ENCODE data around the gene HOXD13. TPM values are rescaled to one million over a fixed set of nuclear protein-coding genes. Genes with fewer than 3 reads are reported as not detected.

Gene HOXD13
- polyA plus RNA-seq, 3 donors: 0.11 to 0.17 (median 0.14) TPM

DNA sequence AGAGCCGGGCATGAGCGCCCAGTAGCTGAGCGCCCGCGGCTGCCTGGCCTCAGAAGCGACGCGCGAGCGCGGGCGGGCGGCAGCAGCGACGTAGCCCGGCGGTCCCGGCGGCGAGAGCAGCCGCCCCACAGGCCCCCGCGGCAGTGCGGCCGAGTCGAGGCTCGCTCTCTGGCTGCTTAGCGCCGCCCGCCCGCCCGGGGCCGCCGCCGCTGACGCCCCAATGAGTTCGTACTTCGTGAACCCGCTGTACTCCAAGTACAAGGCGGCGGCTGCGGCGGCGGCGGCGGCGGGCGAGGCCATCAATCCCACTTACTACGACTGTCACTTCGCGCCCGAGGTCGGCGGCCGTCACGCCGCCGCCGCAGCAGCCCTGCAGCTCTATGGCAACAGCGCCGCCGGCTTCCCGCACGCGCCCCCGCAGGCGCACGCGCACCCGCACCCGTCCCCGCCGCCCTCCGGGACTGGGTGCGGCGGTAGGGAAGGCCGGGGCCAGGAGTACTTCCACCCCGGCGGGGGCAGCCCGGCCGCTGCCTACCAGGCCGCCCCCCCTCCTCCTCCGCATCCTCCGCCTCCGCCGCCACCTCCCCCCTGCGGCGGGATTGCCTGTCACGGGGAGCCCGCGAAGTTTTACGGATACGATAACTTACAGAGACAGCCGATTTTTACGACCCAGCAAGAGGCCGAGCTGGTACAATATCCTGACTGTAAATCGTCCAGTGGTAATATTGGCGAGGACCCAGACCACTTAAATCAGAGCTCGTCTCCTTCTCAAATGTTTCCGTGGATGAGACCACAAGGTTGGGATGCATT, 37.8 kb downstream of the HOXD13 start:
- DNase-seq (ENCODE audit: low read depth in 3 of 3, low spot score in 2 of 3): no peak

DNA sequence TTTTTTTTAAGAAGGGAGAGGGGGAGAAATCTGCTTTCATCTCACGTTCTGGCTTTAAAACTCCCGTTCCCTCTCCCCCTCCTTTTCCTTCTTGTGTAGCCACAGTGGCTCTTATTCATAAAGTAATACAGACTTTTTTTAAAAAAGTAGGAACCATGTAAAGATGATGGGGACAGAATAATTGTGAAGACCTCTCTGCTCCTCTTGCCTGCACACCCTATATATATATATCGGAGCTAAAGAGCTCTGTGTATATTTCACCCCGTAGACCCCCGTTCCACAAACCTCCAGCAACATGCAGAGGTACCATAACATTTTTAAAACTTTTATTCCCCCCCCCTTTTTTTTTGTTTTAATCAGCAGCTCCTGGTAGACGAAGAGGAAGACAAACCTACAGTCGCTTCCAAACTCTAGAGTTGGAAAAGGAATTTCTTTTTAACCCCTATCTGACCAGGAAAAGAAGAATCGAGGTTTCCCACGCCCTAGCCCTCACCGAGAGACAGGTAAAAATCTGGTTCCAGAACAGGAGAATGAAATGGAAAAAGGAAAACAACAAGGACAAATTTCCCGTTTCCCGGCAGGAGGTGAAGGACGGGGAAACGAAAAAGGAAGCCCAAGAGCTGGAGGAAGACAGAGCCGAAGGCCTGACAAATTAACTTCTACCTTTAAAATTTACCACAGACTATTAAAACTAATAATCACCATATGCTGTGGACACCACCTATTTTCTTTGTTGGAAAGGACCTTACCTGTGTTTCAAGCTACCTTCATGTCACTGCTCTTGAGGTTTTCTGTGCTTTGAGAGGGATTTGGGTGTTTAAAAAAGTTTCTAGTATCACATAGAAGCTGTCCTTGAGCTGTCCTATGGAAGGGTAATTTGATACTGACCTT, 38.7 kb downstream of the HOXD13 start:
- DNase-seq (ENCODE audit: low read depth in 3 of 3, low spot score in 2 of 3): no peak

DNA sequence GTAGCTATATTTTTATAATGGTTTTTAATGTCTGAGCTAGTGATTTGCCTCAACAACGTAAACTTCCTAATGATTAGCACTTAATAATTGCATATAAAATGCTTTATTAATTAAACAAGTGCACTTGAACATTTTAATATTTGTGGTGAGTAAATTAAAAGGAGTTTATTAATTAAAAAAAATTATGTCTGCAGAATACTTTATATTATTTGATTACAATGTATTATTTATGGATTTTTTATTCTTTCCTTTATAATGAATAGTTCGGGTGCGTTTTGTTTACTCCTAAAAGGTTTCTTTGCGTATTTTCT, 39.3 kb downstream of the HOXD13 start:
- no peak for DNase-seq (ENCODE audit: low read depth in 3 of 3, low spot score in 2 of 3)

DNA sequence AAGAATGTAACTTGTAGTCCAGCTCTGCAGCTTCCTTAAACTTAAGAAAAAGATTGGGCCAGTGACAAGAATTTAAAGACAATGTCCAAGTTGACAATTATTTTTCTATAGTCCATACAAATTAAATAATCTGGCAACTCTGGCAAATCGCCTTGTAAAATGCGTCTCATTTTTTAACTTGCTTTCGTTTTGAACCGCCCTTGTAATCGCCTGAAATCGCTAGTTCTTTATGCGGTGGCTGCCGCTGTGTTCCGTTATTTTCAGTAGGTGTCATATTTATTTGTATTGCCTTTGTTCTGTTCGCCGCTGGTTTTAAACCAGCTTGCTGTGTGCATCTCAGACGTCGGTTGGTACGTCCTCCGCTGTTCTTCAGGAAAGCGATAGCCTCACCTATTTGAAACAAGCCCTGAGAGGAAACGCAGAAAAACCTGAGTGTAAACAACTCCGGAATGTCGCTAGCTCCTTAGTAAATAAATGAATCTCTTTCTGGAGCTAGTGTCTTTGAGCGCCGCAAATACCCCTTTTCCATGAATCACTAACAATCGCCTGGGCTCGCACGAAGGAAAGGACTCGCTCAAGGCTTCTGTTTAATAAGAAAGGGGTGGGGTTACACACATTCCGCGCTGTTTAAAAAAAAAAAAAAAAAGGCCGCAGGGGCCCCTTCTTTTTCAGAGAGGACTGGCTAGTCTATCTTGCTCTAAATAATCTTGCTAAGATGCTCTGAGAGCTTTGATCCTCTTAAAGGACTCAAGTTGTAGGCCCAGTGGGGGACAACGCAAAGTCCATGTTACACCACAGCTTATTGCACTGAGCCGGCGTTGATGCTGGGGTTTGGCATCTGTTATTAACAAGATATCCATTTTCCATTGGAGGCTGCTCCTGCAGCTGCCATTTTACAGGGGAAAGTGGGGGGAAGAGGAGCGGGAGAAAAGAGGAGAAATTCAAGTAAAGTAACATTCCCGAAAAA, 40.0 kb downstream of the HOXD13 start:
- DNase-seq (ENCODE audit: low read depth in 3 of 3, low spot score in 2 of 3): no peak

DNA sequence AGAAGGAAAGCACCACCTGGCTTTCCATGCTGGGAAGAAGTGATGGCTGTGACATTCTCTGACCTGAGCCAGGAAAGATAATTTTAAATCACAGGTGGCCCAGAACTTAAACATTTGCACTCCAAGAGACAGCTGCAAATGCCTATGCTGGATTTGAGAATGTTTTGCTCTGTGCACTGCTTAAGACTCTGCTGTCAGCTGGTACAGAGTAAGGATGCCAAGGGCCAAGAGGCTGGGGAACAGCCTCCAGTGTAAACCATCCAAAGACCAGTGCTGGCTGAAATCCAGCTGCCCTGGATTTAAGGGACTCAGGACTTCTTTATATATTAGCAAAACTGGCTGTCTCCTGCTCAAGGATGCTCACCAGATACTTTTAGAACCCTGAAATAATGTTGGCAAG, 40.9 kb downstream of the HOXD13 start:
- DNase-seq (ENCODE audit: low read depth in 3 of 3, low spot score in 2 of 3): no peak

DNA sequence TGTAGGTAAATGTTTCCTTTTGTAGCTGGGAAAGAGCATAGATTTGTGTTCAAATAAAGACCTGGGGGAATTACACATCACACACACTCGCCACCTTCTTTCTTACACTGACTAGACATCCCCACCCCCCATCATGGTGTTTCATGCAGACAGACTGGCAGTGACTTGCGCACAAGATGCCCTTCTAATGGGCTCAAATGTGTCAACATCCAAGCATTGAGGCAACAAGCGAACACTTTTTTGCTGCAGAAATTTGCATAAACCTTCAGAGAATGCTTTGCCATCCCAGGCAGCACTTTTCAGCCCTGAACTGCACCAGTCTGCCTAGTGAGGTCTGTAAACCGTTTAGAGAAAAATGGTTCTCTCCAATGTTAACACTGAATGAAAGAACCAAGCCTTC, 41.5 kb downstream of the HOXD13 start:
- no peak for DNase-seq (ENCODE audit: low read depth in 3 of 3, low spot score in 2 of 3)

DNA sequence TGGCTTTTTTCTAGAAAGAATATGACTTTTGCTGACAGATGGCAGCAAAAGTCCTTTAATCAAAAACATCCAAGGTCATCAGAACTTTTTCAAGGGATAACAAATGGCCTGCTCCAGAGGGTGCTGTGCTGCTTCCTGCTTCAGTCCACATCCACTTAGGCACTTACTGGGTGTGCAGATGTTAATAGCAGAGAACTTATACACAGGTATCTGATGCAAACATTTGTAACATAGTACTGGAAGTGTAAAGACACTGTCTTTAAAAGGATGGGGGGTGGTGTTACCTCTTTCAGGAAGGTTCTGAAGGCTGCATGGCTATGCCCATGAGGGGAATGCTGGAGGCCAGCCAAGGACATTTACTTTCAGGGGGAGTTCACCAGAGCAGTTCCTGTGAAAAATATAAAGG, 42.5 kb downstream of the HOXD13 start:
- no peak for DNase-seq (ENCODE audit: low read depth in 3 of 3, low spot score in 2 of 3)

DNA sequence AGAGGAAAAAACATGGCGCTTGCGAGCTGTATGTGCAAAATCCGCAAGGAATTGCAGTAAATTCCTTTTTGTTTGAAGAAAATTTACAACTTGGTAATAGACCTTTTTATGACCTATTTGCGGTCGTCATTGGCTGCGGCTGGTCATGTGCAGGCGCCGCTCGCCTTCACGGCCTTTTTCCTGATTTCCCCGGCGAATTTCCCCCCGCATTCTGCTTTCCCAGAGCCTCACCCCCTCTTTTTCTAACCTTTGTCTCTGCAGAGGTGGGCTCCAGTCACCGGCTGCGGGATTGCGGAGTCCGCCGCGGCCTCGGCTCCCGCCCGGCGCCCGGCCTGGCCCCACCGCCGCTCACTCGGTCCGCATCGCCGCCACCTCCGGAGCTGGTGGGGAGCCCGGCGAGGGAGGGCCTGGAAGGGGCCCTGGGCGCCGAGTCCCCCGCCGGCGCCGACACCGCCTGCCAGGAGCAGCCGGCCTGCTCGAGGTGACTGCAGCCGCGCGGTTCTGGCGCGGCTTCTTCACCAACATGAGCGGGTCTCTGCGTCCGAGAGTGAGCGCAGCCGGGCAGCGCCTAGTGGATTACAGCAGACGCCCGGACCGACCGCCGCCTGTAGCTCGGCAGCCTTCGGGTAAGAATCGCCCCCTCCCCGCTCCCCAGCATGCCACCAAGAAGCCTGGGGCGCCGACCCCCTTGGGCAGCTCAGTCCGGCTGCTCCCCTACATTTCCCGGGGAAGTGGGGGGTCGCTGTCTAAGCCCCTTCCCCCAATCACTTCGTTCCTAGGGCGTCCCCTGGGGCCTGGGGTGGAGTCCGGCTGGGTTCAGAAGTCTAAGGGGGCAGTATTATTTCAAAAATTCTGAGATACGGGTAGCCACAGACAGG, 44.1 kb downstream of the HOXD13 start:
- no peak for DNase-seq (ENCODE audit: low read depth in 3 of 3, low spot score in 2 of 3)

DNA sequence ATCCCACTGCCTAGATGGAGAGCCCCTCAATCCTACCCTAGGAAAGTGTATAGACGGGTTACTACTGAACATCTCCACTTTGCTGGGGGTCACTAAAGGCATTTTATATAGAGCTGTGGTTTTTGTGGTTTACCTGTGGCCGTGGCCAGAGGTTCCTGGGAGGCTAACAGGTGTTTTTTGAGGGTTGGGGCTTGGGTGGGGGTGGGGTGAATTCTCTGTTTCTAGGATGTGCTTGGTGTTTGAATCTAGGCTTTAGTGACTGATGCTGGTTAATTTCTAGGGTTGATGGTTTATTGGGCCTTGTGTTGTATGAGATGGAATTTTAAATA, 44.7 kb downstream of the HOXD13 start:
- DNase-seq (ENCODE audit: low read depth in 3 of 3, low spot score in 2 of 3): no peak

DNA sequence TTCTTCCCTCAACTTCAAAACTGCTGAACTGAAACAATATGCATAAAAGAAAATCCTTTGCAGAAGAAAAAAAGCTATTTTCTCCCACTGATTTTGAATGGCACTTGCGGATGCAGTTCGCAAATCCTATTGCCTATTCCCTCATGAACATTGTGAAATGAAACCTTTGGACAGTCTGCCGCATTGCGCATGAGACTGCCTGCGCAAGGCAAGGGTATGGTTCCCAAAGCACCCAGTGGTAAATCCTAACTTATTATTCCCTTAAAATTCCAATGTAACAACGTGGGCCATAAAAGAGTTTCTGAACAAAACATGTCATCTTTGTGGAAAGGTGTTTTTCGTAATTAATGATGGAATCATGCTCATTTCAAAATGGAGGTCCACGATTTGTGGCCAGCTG, 45.4 kb downstream of the HOXD13 start:
- no peak for DNase-seq (ENCODE audit: low read depth in 3 of 3, low spot score in 2 of 3)

DNA sequence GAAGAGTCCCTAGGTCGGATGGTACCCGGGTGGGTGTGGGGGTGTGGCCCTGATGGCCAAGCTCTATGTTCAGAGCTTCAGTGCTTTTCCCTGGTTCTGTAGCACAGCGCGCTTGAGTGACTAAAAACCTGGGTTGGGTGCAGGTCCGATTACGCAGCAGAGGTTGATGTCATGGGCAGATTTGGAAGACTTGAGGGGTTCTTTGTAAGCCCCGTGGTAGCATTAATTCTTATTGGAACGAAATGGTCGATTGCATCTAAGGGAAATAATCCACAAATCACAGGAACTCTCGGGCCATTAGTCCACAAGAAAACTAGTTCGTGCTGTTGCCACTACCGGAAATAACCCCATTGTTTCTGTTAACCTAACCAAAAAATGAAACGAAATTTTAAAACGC, 46.0 kb downstream of the HOXD13 start:
- DNase-seq (ENCODE audit: low read depth in 3 of 3, low spot score in 2 of 3): no peak

DNA sequence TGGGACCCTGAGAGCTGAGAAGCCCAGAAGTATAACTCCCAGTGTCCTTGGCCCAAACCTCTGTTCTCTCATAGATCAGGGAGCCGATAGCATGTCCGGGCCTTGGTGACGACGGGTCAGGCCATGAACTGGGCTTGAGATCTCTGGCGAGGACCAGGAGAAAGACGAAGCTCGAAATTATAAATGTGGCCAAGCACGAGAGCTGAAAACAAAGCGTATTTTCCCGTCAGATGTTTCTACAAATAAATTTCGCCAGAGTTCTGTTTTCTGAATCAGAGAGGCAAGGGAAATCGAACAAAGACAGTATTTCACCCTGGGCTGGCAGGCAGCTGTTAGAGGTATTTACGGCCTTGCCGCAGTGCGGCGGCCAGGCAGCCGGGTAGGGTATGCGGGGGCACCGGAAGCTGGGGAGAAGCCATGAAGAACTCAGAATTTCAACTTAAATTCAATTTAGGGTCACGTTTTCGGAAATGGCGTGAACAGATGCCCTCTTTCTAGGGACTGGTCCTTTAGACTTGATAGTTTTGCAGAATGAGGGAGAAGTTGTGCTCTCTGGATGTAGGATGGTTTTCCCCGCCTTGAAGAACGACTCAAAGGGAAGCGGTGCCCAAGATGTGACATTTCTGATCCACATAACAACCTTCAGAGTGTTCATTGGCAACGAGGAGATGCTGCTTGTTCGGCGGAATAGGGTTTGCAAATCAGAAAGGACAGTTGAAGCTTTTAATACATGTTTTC, 46.6 kb downstream of the HOXD13 start:
- DNase-seq (ENCODE audit: low read depth in 3 of 3, low spot score in 2 of 3): no peak

DNA sequence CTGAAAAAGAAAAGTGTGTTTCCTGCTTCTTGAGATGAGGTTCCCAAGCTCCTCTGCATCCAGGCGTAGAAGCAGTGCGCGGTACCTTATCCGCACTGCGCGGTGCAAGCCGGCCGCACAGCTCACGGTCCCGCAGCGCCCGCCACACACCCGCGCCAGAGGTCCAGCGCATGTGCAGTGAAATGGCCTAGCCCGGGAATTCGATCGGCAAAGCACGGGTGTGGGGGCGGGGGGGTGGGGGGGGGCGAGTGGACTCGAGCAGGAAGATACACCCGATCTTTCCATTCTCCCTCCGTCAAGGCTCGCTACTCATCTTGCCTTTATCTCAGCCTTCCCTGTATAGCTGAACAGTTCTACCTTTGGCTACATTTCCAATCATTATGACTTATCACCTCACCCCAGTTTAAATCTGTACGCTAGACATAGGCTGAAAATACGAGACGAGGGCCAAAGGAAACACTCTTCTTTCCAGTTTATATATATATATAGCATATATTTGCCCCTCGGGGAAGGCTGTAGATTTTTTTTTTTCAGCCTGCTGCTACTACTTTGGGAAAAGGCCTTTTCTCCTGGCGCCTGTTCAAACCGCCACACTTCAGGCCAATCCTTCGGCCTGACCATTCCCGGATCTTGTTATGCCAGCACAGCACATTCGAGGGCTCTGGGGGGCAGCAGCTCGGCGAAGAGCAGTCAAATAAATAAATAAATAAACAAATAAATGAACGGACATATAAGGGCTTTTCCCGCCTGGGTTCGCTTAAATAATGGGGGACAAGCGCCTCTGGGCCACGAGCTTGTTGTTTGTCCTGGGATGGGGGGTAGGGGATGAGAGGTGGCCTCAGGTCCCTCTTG, 47.4 kb downstream of the HOXD13 start:
- no peak for DNase-seq (ENCODE audit: low read depth in 3 of 3, low spot score in 2 of 3)

DNA sequence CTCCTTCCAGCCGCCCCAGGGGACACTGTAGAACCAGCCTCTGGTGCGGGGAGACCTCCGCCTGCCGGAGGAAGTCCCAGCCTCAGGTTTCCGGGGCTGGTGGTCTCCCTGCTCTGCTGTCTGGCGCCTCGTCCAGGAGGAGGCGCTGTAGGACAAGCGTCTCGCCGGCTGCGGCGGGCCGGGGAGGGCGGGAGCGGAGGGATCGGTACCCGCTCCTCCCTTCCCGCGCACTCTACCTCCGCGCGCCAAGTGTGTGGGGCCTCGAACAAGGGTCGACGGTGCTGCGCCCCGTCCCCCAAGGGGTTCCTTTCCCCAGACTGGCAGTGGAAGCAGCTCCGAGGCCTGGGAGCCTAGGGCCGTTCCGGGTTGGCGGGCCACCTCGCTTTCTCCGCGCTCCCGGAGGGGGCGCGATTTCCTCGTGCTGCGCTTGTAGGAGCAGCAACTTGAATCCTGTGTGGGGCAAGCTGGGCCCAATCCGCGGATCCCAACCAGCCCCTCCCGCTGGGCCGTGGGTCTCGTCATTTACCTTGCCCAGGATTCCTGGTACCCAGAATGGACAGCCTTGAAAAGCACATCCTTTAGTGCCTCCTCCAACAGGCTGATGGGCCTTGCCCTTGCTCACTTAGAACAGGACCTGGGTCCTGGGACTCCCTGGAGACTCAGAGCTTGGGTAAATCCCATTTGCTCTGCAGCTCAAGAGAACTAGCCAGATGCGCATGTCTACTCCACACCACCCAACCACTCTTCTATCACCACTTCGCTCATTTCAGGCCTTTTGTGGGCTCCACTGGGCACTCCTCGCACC, 48.2 kb downstream of the HOXD13 start:
- DNase-seq (ENCODE audit: low read depth in 3 of 3, low spot score in 2 of 3): no peak

DNA sequence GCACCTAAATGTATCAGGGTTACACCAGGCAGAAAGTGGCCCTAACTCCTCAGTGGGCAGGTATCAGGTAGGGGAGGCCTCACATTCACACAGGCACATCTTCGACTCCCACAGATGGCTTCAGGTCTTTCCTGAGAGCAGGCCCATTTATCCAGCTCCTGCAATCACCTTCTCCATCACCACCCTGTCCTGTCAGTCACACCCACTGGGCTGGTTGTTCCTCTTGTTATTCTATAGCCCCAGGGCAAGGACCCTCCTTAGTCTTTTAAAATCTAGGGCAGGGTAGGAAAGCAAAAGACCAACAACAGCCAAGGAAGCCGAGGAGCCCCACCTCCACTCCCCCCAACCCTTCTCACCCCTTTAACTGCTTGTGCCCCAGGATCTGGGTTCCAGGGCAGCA, 49.8 kb downstream of the HOXD13 start:
- no peak for DNase-seq (ENCODE audit: low read depth in 3 of 3, low spot score in 2 of 3)

Data from right renal cortex interstitium (tissue), 3 donors.